Smooth muscle cell of the umbilical artery (primary cell): ENCODE results near the gene SART1. TPM values are rescaled to one million over a fixed set of nuclear protein-coding genes. Genes with fewer than 3 reads are reported as not detected.

Experiments used
- total RNA-seq: library from RNA; depleted of rRNA; stranded (reverse); fragments of >200 nt; gene quantifications from 2 replicates; pipeline ENCODE4 v1.2.3, GENCODE V29; 2014

SART1 gene, protein sequence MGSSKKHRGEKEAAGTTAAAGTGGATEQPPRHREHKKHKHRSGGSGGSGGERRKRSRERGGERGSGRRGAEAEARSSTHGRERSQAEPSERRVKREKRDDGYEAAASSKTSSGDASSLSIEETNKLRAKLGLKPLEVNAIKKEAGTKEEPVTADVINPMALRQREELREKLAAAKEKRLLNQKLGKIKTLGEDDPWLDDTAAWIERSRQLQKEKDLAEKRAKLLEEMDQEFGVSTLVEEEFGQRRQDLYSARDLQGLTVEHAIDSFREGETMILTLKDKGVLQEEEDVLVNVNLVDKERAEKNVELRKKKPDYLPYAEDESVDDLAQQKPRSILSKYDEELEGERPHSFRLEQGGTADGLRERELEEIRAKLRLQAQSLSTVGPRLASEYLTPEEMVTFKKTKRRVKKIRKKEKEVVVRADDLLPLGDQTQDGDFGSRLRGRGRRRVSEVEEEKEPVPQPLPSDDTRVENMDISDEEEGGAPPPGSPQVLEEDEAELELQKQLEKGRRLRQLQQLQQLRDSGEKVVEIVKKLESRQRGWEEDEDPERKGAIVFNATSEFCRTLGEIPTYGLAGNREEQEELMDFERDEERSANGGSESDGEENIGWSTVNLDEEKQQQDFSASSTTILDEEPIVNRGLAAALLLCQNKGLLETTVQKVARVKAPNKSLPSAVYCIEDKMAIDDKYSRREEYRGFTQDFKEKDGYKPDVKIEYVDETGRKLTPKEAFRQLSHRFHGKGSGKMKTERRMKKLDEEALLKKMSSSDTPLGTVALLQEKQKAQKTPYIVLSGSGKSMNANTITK
- 34.1 and 39.3 TPM in 2 replicates for total RNA-seq

GRCh38 chr11:65961267-65962140 lies at the start of gene SART1:
Gene SART1, plus strand, starts transcription at chr11:65961734. Its CDS starts 47 bp downstream, at chr11:65961781.

DNA sequence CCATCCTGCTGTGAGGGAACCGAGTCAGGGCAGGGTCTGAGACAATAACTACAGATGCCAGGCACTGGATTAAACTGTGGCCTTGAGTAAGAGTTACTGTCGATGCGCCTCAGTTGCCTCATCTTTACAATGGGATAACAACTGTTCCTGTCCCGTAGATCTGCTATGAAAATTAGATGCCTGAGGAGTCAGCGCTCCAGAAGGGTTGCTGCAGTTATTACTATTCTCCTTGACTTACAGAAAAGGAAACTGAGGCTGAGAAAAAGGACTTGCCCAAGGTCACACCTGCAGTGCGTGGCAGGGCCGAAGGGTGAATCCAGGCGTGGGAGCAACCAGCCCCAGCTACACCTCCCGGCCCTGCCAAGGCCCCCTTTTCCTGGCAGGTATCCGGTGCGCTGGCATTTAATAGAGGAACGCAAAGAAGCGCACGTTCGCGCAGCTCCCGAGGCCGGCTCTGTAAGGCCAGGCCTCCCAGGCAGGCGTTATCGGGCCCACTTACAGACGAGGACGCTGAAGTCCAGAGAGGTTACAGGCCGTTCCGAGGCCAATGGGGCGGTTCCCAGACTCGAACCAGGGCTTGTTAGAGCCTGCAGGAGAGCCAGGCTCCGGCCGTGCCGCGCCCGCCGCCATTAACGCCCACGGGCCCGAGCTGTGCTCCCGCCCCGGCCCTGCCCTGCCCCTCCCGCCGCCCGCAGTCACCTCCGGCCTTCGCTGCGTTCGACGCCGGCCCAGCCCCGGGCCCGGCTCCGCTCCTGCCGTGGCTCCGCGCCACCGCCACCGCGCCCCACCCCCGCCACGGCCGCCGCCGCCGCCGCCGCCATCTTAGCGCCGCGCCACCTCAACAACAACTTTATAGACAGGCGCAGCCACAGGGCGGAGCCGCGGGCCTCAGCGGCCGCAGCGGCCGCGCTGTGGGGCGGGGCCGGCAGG lies 43.1 kb upstream of the SART1 start, which contains the start of gene C11orf68:
Gene C11orf68, minus strand, starts transcription at position 852 of the 930 bp plus-strand sequence. Its CDS starts 31 bp downstream, at position 821.

DNA sequence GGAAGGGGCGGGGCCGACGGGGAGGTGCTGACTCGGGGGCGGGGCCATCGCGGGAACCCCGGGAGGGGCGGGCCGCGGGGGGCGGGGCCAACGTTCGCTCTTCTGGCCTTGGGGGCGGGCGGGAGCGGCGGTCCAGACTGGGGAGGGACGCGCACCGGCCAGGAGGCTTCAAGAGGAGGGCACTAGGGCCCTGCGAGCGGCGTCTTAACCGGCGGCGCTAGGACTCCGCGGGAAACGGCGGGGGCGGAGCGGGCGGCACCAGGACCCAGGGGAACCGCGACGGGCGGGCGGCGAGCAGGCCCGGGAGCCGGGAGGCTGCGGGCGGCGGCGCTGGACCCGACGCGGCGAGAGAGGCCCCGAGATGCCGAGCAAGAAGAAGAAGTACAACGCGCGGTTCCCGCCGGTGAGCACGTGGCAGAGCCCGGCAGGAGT lies 42.4 kb upstream of the SART1 start, which contains the start of gene DRAP1:
Gene DRAP1, plus strand, starts transcription at position 286 of the 432 bp plus-strand sequence. Its CDS starts 76 bp downstream, at position 362.

DNA sequence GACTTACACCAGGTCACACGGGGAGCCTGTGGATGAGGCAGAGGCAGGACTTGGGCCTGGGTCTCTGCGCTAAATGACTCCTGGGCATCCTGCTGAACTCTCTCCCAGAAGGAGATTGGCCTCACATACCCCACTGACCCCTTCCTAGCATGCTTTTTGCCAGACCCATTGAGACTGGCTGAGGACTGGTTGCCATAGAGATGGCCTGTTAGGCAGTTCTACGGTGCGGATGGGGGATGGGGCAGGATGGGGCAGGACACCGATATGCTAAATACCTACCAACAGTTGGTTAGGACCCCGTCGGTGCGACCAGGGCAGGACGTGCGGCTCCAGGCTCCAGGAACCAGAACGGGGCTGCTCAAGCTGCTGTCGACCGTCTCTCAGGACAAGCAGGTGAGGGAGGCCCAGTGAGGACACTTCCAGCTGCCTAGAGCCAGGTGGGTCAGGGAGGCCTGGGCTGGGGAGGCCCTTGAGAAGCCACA lies 16.1 kb upstream of the SART1 start, which contains the start of gene TSGA10IP:
Gene TSGA10IP, plus strand, starts transcription at position 51 of the 482 bp plus-strand sequence. Its CDS starts 196 bp downstream, at position 247.

DNA sequence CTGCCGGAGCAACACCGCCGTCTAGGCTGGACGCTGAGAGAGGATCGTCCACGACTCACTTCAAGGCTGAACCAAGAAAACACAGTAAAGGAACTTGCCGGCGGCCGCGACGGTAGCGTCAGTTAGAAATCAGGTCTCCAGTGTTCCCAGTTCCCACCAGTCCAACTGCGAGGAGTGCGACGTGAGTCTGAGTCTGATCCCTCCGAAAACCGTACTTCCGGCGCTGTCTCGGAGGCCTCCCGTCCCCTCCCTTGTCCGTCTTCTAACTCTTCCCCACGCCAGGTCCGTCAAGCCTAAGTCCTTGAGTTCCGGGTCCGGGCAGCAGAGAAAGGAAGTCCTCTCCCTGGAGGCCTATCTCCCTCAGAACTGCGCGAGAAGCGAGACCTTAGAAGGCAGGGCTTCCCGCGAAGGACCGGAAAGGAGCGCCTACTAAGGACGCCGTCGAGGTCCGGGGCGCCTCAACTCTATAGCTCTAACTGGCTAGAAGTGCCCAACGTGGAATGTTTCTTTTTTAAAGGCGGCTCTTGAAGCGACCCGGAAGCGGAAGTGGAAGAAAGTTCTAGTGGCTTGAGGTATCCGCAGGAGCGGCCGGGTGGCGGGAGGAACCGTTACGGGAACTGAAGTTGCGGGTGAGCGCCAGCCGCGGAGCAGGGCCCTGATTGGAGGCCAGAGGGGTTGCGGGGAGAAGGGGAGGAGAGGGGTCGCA lies 40.6 kb downstream of the SART1 start, which contains the start of the genes BANF1 and EIF1AD:
Gene BANF1, plus strand, starts transcription at position 562 of the 706 bp plus-strand sequence. CDS start 748 bp downstream, outside the sequence.
Gene EIF1AD, minus strand, starts transcription at position 216 of the 706 bp plus-strand sequence. CDS start 1,768 bp downstream, outside the sequence.

DNA sequence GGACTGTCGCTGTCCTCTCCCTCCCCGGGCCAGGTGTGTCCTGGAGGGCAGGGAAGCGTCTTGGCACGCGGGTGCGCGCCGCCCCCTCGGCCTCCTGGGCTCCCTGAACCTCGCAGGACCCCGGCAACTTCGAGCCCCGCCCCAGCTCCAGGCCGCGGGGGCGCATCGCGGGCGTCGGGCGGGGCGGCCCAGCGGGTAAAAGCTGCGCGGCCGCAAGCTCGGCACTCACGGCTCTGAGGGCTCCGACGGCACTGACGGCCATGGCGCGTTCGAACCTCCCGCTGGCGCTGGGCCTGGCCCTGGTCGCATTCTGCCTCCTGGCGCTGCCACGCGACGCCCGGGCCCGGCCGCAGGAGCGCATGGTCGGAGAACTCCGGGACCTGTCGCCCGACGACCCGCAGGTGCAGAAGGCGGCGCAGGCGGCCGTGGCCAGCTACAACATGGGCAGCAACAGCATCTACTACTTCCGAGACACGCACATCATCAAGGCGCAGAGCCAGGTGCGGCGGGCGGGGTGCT lies 50.3 kb downstream of the SART1 start, which contains the start of gene CST6:
Gene CST6, plus strand, starts transcription at position 224 of the 519 bp plus-strand sequence. Its CDS starts 37 bp downstream, at position 261.

GRCh38 chr11:66026017-66026529 lies 64.5 kb downstream of the SART1 start, which contains the start of gene CATSPER1:
Gene CATSPER1, minus strand, starts transcription at chr11:66026479. Its CDS starts 100 bp downstream, at chr11:66026379.

Other genes with a start within 250 kb of the SART1 start
- gene KAT5, start 249.5 kb upstream of the SART1 start, total RNA-seq, result 28.3 and 33.3 TPM in 2 replicates
- 17.3 and 52.9 TPM in 2 replicates for gene RNASEH2C, start 240.9 kb upstream of the SART1 start, total RNA-seq
- 8.3 and 11.2 TPM in 2 replicates for gene AP5B1, start 180.8 kb upstream of the SART1 start, total RNA-seq
- gene OVOL1, start 174.7 kb upstream of the SART1 start, total RNA-seq, result not detected in 2 replicates
- gene SNX32, start 127.8 kb upstream of the SART1 start, total RNA-seq, result 0.92 and 1.8 TPM in 2 replicates
- 802 and 1,540 TPM in 2 replicates for gene CFL1, start 103.6 kb upstream of the SART1 start, total RNA-seq
- gene MUS81, start 101.3 kb upstream of the SART1 start, total RNA-seq, result 42.3 and 44.8 TPM in 2 replicates
- gene EFEMP2, start 88.9 kb upstream of the SART1 start, total RNA-seq, result 90.3 and 91.1 TPM in 2 replicates
- gene CTSW, start 81.9 kb upstream of the SART1 start, total RNA-seq, result not detected in 2 replicates
- gene FIBP, start 73.3 kb upstream of the SART1 start, total RNA-seq, result 144 and 150 TPM in 2 replicates
- 34.0 and 44.2 TPM in 2 replicates for gene CCDC85B, start 71.1 kb upstream of the SART1 start, total RNA-seq
- 6.2 and 31.1 TPM in 2 replicates for gene FOSL1, start 61.3 kb upstream of the SART1 start, total RNA-seq
- 21.1 and 28.4 TPM in 2 replicates for gene C11orf68, start 42.7 kb upstream of the SART1 start, total RNA-seq
- gene DRAP1, start 42.3 kb upstream of the SART1 start, total RNA-seq, result 124 and 149 TPM in 2 replicates
- not detected in 2 replicates for gene TSGA10IP, start 16.3 kb upstream of the SART1 start, total RNA-seq
- 33.3 and 46.9 TPM in 2 replicates for gene EIF1AD, start 40.4 kb downstream of the SART1 start, total RNA-seq
- gene BANF1, start 40.8 kb downstream of the SART1 start, total RNA-seq, result 8.3 and 15.7 TPM in 2 replicates
- 0.51 TPM in 1 of 2 replicates, not detected in the other for gene CST6, start 50.3 kb downstream of the SART1 start, total RNA-seq
- not detected in 2 replicates for gene CATSPER1, start 64.7 kb downstream of the SART1 start, total RNA-seq
- gene GAL3ST3, start 87.4 kb downstream of the SART1 start, total RNA-seq, result 0.23 TPM in 1 of 2 replicates, not detected in the other
- 113 and 163 TPM in 2 replicates for gene SF3B2, start 90.6 kb downstream of the SART1 start, total RNA-seq
- gene PACS1, start 108.5 kb downstream of the SART1 start, total RNA-seq, result 77.5 and 125 TPM in 2 replicates